ENCODE data around the gene HTRA1. TPM values are rescaled to one million over a fixed set of nuclear protein-coding genes. Genes with fewer than 3 reads are reported as not detected.

The HTRA1 gene
- polyA plus RNA-seq, 3 donors from 2014 or later: 0.16 to 0.73 TPM; not detected in 1

GRCh38 chr10:122486406-122487080 is 25.2 kb downstream of the HTRA1 start:
- H3K4me1 Mint-ChIP-seq: peaks cover 0 to 4% of the 10 kb centered on the region in 2 donors
- peaks cover 0 to 7% (median 3%) of the 10 kb centered on the region in 3 donors for H3K27me3 Mint-ChIP-seq (ENCODE audit: low read depth in 3 of 3)
- no peaks in the 10 kb centered on the region for H3K36me3 Mint-ChIP-seq
- no peaks in the 10 kb centered on the region for H3K9me3 Mint-ChIP-seq
- no peak overlapping the region for H3K27ac Mint-ChIP-seq
- no peak overlapping the region for H3K4me3 Mint-ChIP-seq
- DNase-seq: no peak

GRCh38 chr10:122487174-122487765 is 25.9 kb downstream of the HTRA1 start:
- Mint-ChIP-seq H3K4me3 (no peak overlapping the region), H3K36me3 (no peaks in the 10 kb centered on the region), H3K9me3 (no peaks in the 10 kb centered on the region), H3K27me3 (ENCODE audit: low read depth in 3 of 3) (peaks cover 0 to 4% (median 3%) of the 10 kb centered on the region in 3 donors), H3K4me1 (peaks cover 0 to 4% of the 10 kb centered on the region in 2 donors), H3K27ac (no peak overlapping the region)
- no peak for DNase-seq

GRCh38 chr10:122490268-122490667 is 28.9 kb downstream of the HTRA1 start:
- H3K9me3 Mint-ChIP-seq: no peaks in the 10 kb centered on the region
- no peak overlapping the region for H3K4me3 Mint-ChIP-seq
- H3K36me3 Mint-ChIP-seq: no peaks in the 10 kb centered on the region
- H3K4me1 Mint-ChIP-seq: peaks cover 0 to 4% of the 10 kb centered on the region in 2 donors
- H3K27me3 Mint-ChIP-seq (ENCODE audit: low read depth in 3 of 3): peaks cover 1 to 5% (median 4%) of the 10 kb centered on the region in 3 donors
- no peak overlapping the region for H3K27ac Mint-ChIP-seq
- no peak for DNase-seq

GRCh38 chr10:122490786-122491680 is 29.7 kb downstream of the HTRA1 start:
- peaks cover 1 to 6% (median 4%) of the 10 kb centered on the region in 3 donors for H3K27me3 Mint-ChIP-seq (ENCODE audit: low read depth in 3 of 3)
- DNase-seq: no peak
- no peaks in the 10 kb centered on the region for H3K9me3 Mint-ChIP-seq
- no peak overlapping the region for H3K4me3 Mint-ChIP-seq
- peaks cover 0 to 4% of the 10 kb centered on the region in 2 donors for H3K4me1 Mint-ChIP-seq
- H3K27ac Mint-ChIP-seq: no peak overlapping the region
- H3K36me3 Mint-ChIP-seq: no peaks in the 10 kb centered on the region

- H3K27ac Mint-ChIP-seq: no peak overlapping the region
- no peaks in the 10 kb centered on the region for H3K9me3 Mint-ChIP-seq
- H3K36me3 Mint-ChIP-seq: no peaks in the 10 kb centered on the region
- H3K4me3 Mint-ChIP-seq: no peak overlapping the region
- peaks cover 0 to 4% of the 10 kb centered on the region in 2 donors for H3K4me1 Mint-ChIP-seq
- no peak for DNase-seq
- H3K27me3 Mint-ChIP-seq (ENCODE audit: low read depth in 3 of 3): peaks cover under 1 to 8% (median 1%) of the 10 kb centered on the region in 3 donors
Observed at GRCh38 chr10:122492006-122492405, 30.7 kb downstream of the HTRA1 start.

GRCh38 chr10:122492999-122493481 is 31.7 kb downstream of the HTRA1 start:
- Mint-ChIP-seq H3K9me3 (no peaks in the 10 kb centered on the region), H3K27me3 (ENCODE audit: low read depth in 3 of 3) (peaks cover 0 to 8% (median 1%) of the 10 kb centered on the region in 3 donors), H3K4me1 (peaks cover 0 to 4% of the 10 kb centered on the region in 2 donors), H3K27ac (no peak overlapping the region), H3K4me3 (no peak overlapping the region), H3K36me3 (no peaks in the 10 kb centered on the region)
- no peak for DNase-seq

- H3K27ac Mint-ChIP-seq: no peak overlapping the region
- no peaks in the 10 kb centered on the region for H3K36me3 Mint-ChIP-seq
- H3K9me3 Mint-ChIP-seq: no peaks in the 10 kb centered on the region
- peaks cover 0 to 8% (median 1%) of the 10 kb centered on the region in 3 donors for H3K27me3 Mint-ChIP-seq (ENCODE audit: low read depth in 3 of 3)
- peaks cover 0 to 4% of the 10 kb centered on the region in 2 donors for H3K4me1 Mint-ChIP-seq
- no peak overlapping the region for H3K4me3 Mint-ChIP-seq
- DNase-seq: no peak
Observed at GRCh38 chr10:122493761-122494160, 32.4 kb downstream of the HTRA1 start.

GRCh38 chr10:122494173-122494820 is 32.9 kb downstream of the HTRA1 start:
- DNase-seq: no peak
- no peak overlapping the region for H3K27ac Mint-ChIP-seq
- no peaks in the 10 kb centered on the region for H3K9me3 Mint-ChIP-seq
- H3K36me3 Mint-ChIP-seq: no peaks in the 10 kb centered on the region
- H3K4me3 Mint-ChIP-seq: no peak overlapping the region
- H3K27me3 Mint-ChIP-seq (ENCODE audit: low read depth in 3 of 3): peaks cover 0 to 8% (median 1%) of the 10 kb centered on the region in 3 donors
- H3K4me1 Mint-ChIP-seq: peaks cover 0 to 4% of the 10 kb centered on the region in 2 donors

GRCh38 chr10:122494833-122495232 is 33.5 kb downstream of the HTRA1 start:
- H3K4me1 Mint-ChIP-seq: peaks cover 0 to 4% of the 10 kb centered on the region in 2 donors

GRCh38 chr10:122495406-122496340 is 34.3 kb downstream of the HTRA1 start:
- H3K9me3 Mint-ChIP-seq: no peaks in the 10 kb centered on the region
- H3K4me1 Mint-ChIP-seq: peaks cover 0 to 4% of the 10 kb centered on the region in 2 donors
- H3K36me3 Mint-ChIP-seq: no peaks in the 10 kb centered on the region
- H3K4me3 Mint-ChIP-seq: no peak overlapping the region
- peaks cover 0 to 8% (median 1%) of the 10 kb centered on the region in 3 donors for H3K27me3 Mint-ChIP-seq (ENCODE audit: low read depth in 3 of 3)
- H3K27ac Mint-ChIP-seq: no peak overlapping the region
- no peak for DNase-seq

More at GRCh38 chr10:122494833-122495232, 33.5 kb downstream of the HTRA1 start:
- no peak for DNase-seq
- Mint-ChIP-seq H3K4me3 (no peak overlapping the region), H3K27me3 (ENCODE audit: low read depth in 3 of 3) (peaks cover 0 to 8% (median 1%) of the 10 kb centered on the region in 3 donors), H3K9me3 (no peaks in the 10 kb centered on the region), H3K27ac (no peak overlapping the region), H3K36me3 (no peaks in the 10 kb centered on the region)

GRCh38 chr10:122497241-122497640 is 35.9 kb downstream of the HTRA1 start:
- peaks cover 0 to 8% (median 1%) of the 10 kb centered on the region in 3 donors for H3K27me3 Mint-ChIP-seq (ENCODE audit: low read depth in 3 of 3)
- no peaks in the 10 kb centered on the region for H3K9me3 Mint-ChIP-seq
- H3K36me3 Mint-ChIP-seq: no peaks in the 10 kb centered on the region
- H3K4me3 Mint-ChIP-seq: no peak overlapping the region
- H3K27ac Mint-ChIP-seq: no peak overlapping the region
- H3K4me1 Mint-ChIP-seq: no peaks in the 10 kb centered on the region
- no peak for DNase-seq

- no peak for DNase-seq
- no peak overlapping the region for H3K27ac Mint-ChIP-seq
- H3K4me1 Mint-ChIP-seq: no peaks in the 10 kb centered on the region
- peaks cover 0 to 8% (median 0%) of the 10 kb centered on the region in 3 donors for H3K27me3 Mint-ChIP-seq (ENCODE audit: low read depth in 3 of 3)
- no peaks in the 10 kb centered on the region for H3K9me3 Mint-ChIP-seq
- no peaks in the 10 kb centered on the region for H3K36me3 Mint-ChIP-seq
- H3K4me3 Mint-ChIP-seq: no peak overlapping the region
Observed at GRCh38 chr10:122498521-122498920, 37.2 kb downstream of the HTRA1 start.
